Endothelial cell of umbilical vein (primary cell): Measurements from ENCODE around the gene DGCR8. TPM values are rescaled to one million over a fixed set of nuclear protein-coding genes. Genes with fewer than 3 reads are reported as not detected.

Experiments
- BruUV-seq: library from RNA; stranded (reverse); fragments of 400-500 nt; replicated peaks from 2 replicates; lab custom pipeline; 2021; lab: Mats Ljungman, UMichigan
- CTCF ChIA-PET: fragments of 300-600, 350-600 bp; sonication (Branson Sonifier 250); formaldehyde crosslinking; loops from one replicate; lab custom pipeline; 2021; ENCODE audit warnings: antibody characterized with exemption, inconsistent platforms; lab: Charles Lee
- POLR2A ChIA-PET: fragments of 300-600, 350-600 bp; sonication (Branson Sonifier 250); formaldehyde crosslinking; loops from one replicate; lab custom pipeline; 2021; ENCODE audit warnings: antibody characterized with exemption, inconsistent platforms; lab: Charles Lee
- DNase-seq: peaks from one replicate; pipeline ENCODE4 v3.0.0-alpha.2; 2011; ENCODE audit warnings: low read depth, low spot score
- FAIRE-seq: peaks from 2 replicates; lab custom pipeline; 2011; peaks lifted over from hg19 to GRCh38; lab: Jason Lieb, UNC
- H2AFZ ChIP-seq: 2 replicates; pipeline ENCODE4 v1.6.0; 2012; ENCODE audit warnings: low read depth, low read length, control low read depth, inconsistent platforms
- H3K27ac ChIP-seq: 2 replicates; pipeline ENCODE4 v1.5.1; 2011; ENCODE audit warnings: low read depth, mild to moderate bottlenecking, control low read depth, low read length, moderate library complexity; ENCODE audit not compliant: insufficient read depth
- H3K27me3 ChIP-seq, 2 experiments: 2 replicates each; pipeline versions ENCODE4 v1.6.0 to v1.6.1; 2011; ENCODE audit warnings: low read length in 2 of 2, mixed read lengths in 1 of 2; ENCODE audit not compliant: control insufficient read depth in 2 of 2, insufficient read depth in 2 of 2
- H3K36me3 ChIP-seq, 2 experiments: 2 replicates in 1 of 2; 3 replicates in 1 of 2; pipeline ENCODE4 v1.5.1; 2011; ENCODE audit warnings: low read length in 2 of 2, mild to moderate bottlenecking in 1 of 2, moderate library complexity in 1 of 2; ENCODE audit not compliant: control insufficient read depth in 2 of 2, insufficient read depth in 2 of 2; ENCODE audit errors: extremely low read depth in 1 of 2
- H3K4me1 ChIP-seq: 3 replicates; pipeline ENCODE4 v1.5.1; 2011; ENCODE audit warnings: mild to moderate bottlenecking, low read length; ENCODE audit not compliant: control insufficient read depth, insufficient read depth; ENCODE audit errors: extremely low read depth
- H3K4me2 ChIP-seq: 2 replicates; pipeline ENCODE4 v1.6.1; 2011; ENCODE audit warnings: low read length, control low read depth, mixed read lengths; ENCODE audit not compliant: insufficient read depth
- H3K4me3 ChIP-seq, 3 experiments: fragments of 200-600 bp in 1 of 3; sonication (generic), shearing (Covaris generic) in 1 of 3; replicated peaks in 1 of 3; 2 replicates each; pipeline ENCODE4 v1.5.1; 2011 to 2016; ENCODE audit warnings: control low read depth in 3 of 3, low read length in 3 of 3, mild to moderate bottlenecking in 2 of 3, inconsistent platforms in 1 of 3, low read depth in 1 of 3, moderate library complexity in 1 of 3; ENCODE audit not compliant: insufficient read depth in 1 of 3
- H3K79me2 ChIP-seq: 2 replicates; pipeline ENCODE4 v1.6.0; 2012; ENCODE audit warnings: low read length, inconsistent platforms; ENCODE audit not compliant: control insufficient read depth, insufficient read depth
- H3K9ac ChIP-seq: replicated peaks from 2 replicates; pipeline ENCODE3; 2011; ENCODE audit warnings: low read length, control low read depth; ENCODE audit not compliant: insufficient read depth; ENCODE audit errors: extremely low read depth
- H3K9me1 ChIP-seq: replicated peaks from 3 replicates; pipeline ENCODE4 v1.6.0; 2011; ENCODE audit warnings: mild to moderate bottlenecking, low read length; ENCODE audit not compliant: control insufficient read depth, insufficient read depth; ENCODE audit errors: extremely low read depth
- H3K9me3 ChIP-seq: replicated peaks from 2 replicates; pipeline ENCODE4 v1.5.1; 2012; ENCODE audit warnings: low read length, inconsistent platforms; ENCODE audit not compliant: control insufficient read depth, insufficient read depth
- H4K20me1 ChIP-seq: replicated peaks from 2 replicates; pipeline ENCODE3; 2011; ENCODE audit warnings: mild to moderate bottlenecking, low read length; ENCODE audit not compliant: control insufficient read depth, insufficient read depth; ENCODE audit errors: extremely low read depth
- CTCF ChIP-seq, 2 donors: IDR thresholded peaks; 1 replicate in 1 of 2; 2 replicates in 1 of 2; pipeline ENCODE4 v1.5.1; 2011; ENCODE audit warnings: low read length in 2 of 2, mild to moderate bottlenecking in 2 of 2, moderate library complexity in 2 of 2, control low read depth in 1 of 2, inconsistent platforms in 1 of 2, low read depth in 1 of 2; ENCODE audit not compliant: insufficient read depth in 1 of 2; ENCODE audit errors: extremely low read depth in 1 of 2
- EZH2 ChIP-seq: IDR thresholded peaks from 2 replicates; pipeline ENCODE4 v1.6.1; 2012; ENCODE audit warnings: borderline replicate concordance, low read depth, mild to moderate bottlenecking, moderate library complexity, low read length, inconsistent platforms; ENCODE audit not compliant: severe bottlenecking
- FOS ChIP-seq: IDR thresholded peaks from 2 replicates; pipeline ENCODE4 v1.6.1; 2011; ENCODE audit warnings: mild to moderate bottlenecking, low read length, moderate library complexity, borderline replicate concordance; ENCODE audit not compliant: insufficient read depth
- GATA2 ChIP-seq: IDR thresholded peaks from 2 replicates; pipeline ENCODE4 v1.7.0; 2011; ENCODE audit warnings: low read depth, mild to moderate bottlenecking, moderate library complexity, mixed read lengths, low read length; ENCODE audit not compliant: insufficient read length, insufficient read depth
- JUN ChIP-seq: IDR thresholded peaks from 2 replicates; pipeline ENCODE4 v1.6.1; 2011; ENCODE audit warnings: borderline replicate concordance, low read depth; ENCODE audit not compliant: insufficient read length, insufficient read depth
- MAX ChIP-seq: IDR thresholded peaks from 2 replicates; pipeline ENCODE4 v1.6.1; 2011; ENCODE audit not compliant: insufficient read depth, insufficient read length
- MYC ChIP-seq: IDR thresholded peaks from one replicate; pipeline ENCODE4 v1.6.1; 2011; ENCODE audit warnings: mild to moderate bottlenecking, low read depth, low read length
- POLR2A ChIP-seq: IDR thresholded peaks from 2 replicates; pipeline ENCODE4 v1.6.1; 2012; ENCODE audit warnings: low read depth, mild to moderate bottlenecking, control low read depth, low read length
- POLR2AphosphoS5 ChIP-seq: IDR thresholded peaks from 2 replicates; pipeline ENCODE4 v1.6.1; 2012; ENCODE audit warnings: low read depth, mild to moderate bottlenecking, control low read depth, low read length, moderate library complexity; ENCODE audit not compliant: insufficient read depth
- dilution Hi-C: fragments of 300-500 bp; cut with MboI; formaldehyde crosslinking; loops from one replicate; pipeline ENCODE4 v1.15.0; 2019; ENCODE audit warnings: low sequenced_read_pairs; ENCODE audit not compliant: extremely low pct_ligation_motif_present
- intact Hi-C: fragments of 100-400 bp; cut with micrococcal nuclease; formaldehyde crosslinking; loops from one replicate; pipeline ENCODE4 v1.10.0; 2022
- polyA plus RNA-seq, 4 experiments: library from polyadenylated mRNA; depleted of rRNA in 3 of 4; stranded (reverse) in 3 of 4; unstranded in 1 of 4; fragments of >200 nt; gene quantifications; 2 replicates each; pipeline versions ENCODE4 v1.2.1 to v1.2.3, GENCODE V29; 2011 to 2012; ENCODE audit warnings: missing spikeins in 1 of 4
- total RNA-seq: library from RNA; stranded (reverse); gene quantifications from 2 replicates; pipeline ENCODE4 v1.2.3, GENCODE V29; 2021

DGCR8 gene
- total and polyA plus RNA-seq, 2 donors (not counting 3 experiments of a cell fraction or from before 2014, with no cell fraction given), result 32.7 to 64.2 TPM

GRCh38 chr22:20107951-20108756 lies 28.1 kb downstream of the DGCR8 start:
- Histone ChIP-seq H3K36me3 (peaks cover 19 to 72% of the 10 kb centered on the region in 2 experiments), H3K4me1 (no peaks in the 10 kb centered on the region), H3K79me2 (peaks cover 14% of the 10 kb centered on the region), H2AFZ (no peak overlapping the region), H4K20me1 (no peaks in the 10 kb centered on the region), H3K9me3 (no peaks in the 10 kb centered on the region), H3K27me3 (no peaks in the 10 kb centered on the region), H3K4me2 (no peak overlapping the region), H3K4me3 (no peak overlapping the region), H3K9ac (no peak overlapping the region), H3K27ac (no peak overlapping the region), H3K9me1 (no peaks in the 10 kb centered on the region)
- no TSS peak for BruUV-seq
- ChIA-PET CTCF (interaction anchor here (0.9 to 1.5 kb wide), 2 partner anchors 21 to 384 kb away, joined by 3 read pairs; partner anchors contain the start of gene GP1BB), POLR2A (no interaction called here)
- TF ChIP-seq EZH2, result no peak
- no peak for TF ChIP-seq POLR2A
- TF ChIP-seq FOS, result no peak
- no peak for TF ChIP-seq CTCF (IDR thresholded peaks at IDR 0.05; ENCODE audit: extremely low read depth in 1 of 2, insufficient read depth in 1 of 2, low read depth in 1 of 2, low read length in 2 of 2)
- no peak for TF ChIP-seq JUN
- TF ChIP-seq MAX, result no peak
- no peak for TF ChIP-seq GATA2
- no peak for TF ChIP-seq POLR2AphosphoS5
- TF ChIP-seq MYC, result no peak
- dilution Hi-C loops, result no loop called here
- intact Hi-C loops, result no loop called here
- FAIRE-seq (no peak), DNase-seq (no peak)
